PFSK-1 (cell line): ENCODE data around the gene MICALL2.

ENCODE experiments used
- FOXP2 ChIP-seq: optimal IDR thresholded peaks from 2 replicates; pipeline ENCODE3; 2011; ENCODE audit warnings: borderline replicate concordance, control low read depth, inconsistent platforms; ENCODE audit not compliant: insufficient read depth; ENCODE audit errors: extremely low read length, extremely low read depth
- POLR2AphosphoS5 ChIP-seq: IDR thresholded peaks from 2 replicates; pipeline ENCODE4 v1.6.1; 2012; ENCODE audit warnings: low read depth, mild to moderate bottlenecking, control low read depth, low read length, moderate library complexity
- REST ChIP-seq, 2 experiments: IDR thresholded peaks; 2 replicates each; pipeline versions ENCODE4 v1.6.1 to v1.8.0; 2011 to 2012; ENCODE audit warnings: low read depth in 2 of 2, low read length in 2 of 2, control low read depth in 1 of 2, inconsistent platforms in 1 of 2, mild to moderate bottlenecking in 1 of 2, moderate library complexity in 1 of 2; ENCODE audit not compliant: insufficient read depth in 1 of 2
- SIN3A ChIP-seq: IDR thresholded peaks from 2 replicates; pipeline ENCODE4 v1.6.1; 2012; ENCODE audit warnings: mild to moderate bottlenecking, low read length, moderate library complexity, borderline replicate concordance; ENCODE audit not compliant: insufficient read depth
- TAF1 ChIP-seq: IDR thresholded peaks from 2 replicates; pipeline ENCODE4 v1.6.1; 2012; ENCODE audit warnings: low read length, control low read depth, borderline replicate concordance; ENCODE audit not compliant: insufficient read depth

The MICALL2 gene

GRCh38 chr7:1475991-1476390 lies 16.7 kb upstream of the MICALL2 start:
- TF ChIP-seq TAF1 (no peak), POLR2AphosphoS5 (no peak), SIN3A (no peak), FOXP2 (no peak), REST (IDR thresholded peaks at IDR 0.05; ENCODE audit: insufficient read depth in 1 of 2, low read depth in 2 of 2, low read length in 2 of 2) (no peak)

GRCh38 chr7:1475393-1475792 lies 16.1 kb upstream of the MICALL2 start:
- no peak for TF ChIP-seq FOXP2

GRCh38 chr7:1474736-1475135 lies 15.5 kb upstream of the MICALL2 start:
- TF ChIP-seq REST (IDR thresholded peaks at IDR 0.05; ENCODE audit: insufficient read depth in 1 of 2, low read depth in 2 of 2, low read length in 2 of 2) (no peak), TAF1 (no peak), FOXP2 (no peak), SIN3A (no peak), POLR2AphosphoS5 (no peak)

GRCh38 chr7:1473864-1474512 lies 14.7 kb upstream of the MICALL2 start:
- TF ChIP-seq TAF1 (no peak), SIN3A (peak; percentile 67; the same call in 1 of the 2 replicates), POLR2AphosphoS5 (no peak), REST (IDR thresholded peaks at IDR 0.05; ENCODE audit: insufficient read depth in 1 of 2, low read depth in 2 of 2, low read length in 2 of 2) (no peak), FOXP2 (no peak)

- TF ChIP-seq TAF1, result no peak
- no peak for TF ChIP-seq REST (IDR thresholded peaks at IDR 0.05; ENCODE audit: insufficient read depth in 1 of 2, low read depth in 2 of 2, low read length in 2 of 2)
- no peak for TF ChIP-seq SIN3A
- no peak for TF ChIP-seq POLR2AphosphoS5
- TF ChIP-seq FOXP2, result no peak
Observed at GRCh38 chr7:1470901-1471300, 11.6 kb upstream of the MICALL2 start.
